ENCODE measurements around the gene GID8. TPM values are rescaled to one million over a fixed set of nuclear protein-coding genes. Genes with fewer than 3 reads are reported as not detected.

The GID8 gene
- total and polyA plus RNA-seq, 4 donors = 10.2 to 23.6 (median 14.6) TPM

DNA sequence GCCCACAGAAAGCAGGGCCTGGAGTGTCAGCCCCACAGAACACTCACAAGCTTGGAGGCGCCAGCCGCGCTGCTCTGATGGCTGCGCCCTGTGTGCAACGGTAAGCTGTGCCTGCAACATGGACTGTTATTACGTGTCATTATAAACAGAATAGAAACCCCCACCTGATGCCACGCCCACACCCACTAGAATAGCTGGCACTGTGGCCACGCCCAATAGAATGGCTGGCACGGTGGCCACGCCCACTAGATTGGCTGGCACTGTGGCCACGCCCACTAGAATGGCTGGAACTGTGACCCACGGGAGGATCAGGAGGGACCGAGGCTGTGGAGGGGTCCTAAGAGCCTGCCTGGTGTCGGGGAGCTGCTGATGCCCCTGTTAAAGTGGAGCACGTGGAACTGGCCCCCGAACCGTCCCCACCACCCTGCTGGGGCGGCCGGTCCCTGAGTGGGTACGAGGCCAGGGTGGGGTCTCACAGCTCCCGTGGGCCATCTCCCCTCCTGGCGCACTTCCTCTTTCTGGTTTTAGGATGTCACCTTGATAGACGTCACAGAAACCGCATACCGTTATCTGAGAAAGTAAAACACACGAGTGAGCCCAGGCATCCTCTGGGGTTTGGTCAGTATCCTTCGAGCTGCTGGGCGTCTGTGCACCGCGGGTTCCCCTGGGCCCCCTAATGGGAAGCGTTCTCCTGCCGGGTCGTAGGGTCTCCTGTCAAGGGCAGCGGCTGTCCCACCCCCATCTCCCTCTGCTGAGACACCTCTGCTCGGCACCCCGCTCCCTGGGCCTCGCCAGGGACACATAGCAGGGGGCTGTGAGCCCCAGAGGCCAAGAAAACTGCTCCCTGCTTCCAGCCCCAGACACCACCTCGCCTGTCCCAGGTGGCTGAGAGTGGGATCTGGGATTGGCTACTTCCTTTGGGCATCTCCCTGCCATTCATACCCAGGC lies 39.9 kb downstream of the GID8 start:
- no peak for TF ChIP-seq HNF4A (conservative IDR thresholded peaks at IDR 0.05)
- TF ChIP-seq, protein P1, sequence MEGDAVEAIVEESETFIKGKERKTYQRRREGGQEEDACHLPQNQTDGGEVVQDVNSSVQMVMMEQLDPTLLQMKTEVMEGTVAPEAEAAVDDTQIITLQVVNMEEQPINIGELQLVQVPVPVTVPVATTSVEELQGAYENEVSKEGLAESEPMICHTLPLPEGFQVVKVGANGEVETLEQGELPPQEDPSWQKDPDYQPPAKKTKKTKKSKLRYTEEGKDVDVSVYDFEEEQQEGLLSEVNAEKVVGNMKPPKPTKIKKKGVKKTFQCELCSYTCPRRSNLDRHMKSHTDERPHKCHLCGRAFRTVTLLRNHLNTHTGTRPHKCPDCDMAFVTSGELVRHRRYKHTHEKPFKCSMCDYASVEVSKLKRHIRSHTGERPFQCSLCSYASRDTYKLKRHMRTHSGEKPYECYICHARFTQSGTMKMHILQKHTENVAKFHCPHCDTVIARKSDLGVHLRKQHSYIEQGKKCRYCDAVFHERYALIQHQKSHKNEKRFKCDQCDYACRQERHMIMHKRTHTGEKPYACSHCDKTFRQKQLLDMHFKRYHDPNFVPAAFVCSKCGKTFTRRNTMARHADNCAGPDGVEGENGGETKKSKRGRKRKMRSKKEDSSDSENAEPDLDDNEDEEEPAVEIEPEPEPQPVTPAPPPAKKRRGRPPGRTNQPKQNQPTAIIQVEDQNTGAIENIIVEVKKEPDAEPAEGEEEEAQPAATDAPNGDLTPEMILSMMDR (IDR thresholded peaks at IDR 0.05; ENCODE audit: low read depth, low read length, missing input control) = no peak
- TF ChIP-seq, protein P2, sequence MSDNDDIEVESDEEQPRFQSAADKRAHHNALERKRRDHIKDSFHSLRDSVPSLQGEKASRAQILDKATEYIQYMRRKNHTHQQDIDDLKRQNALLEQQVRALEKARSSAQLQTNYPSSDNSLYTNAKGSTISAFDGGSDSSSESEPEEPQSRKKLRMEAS (IDR thresholded peaks at IDR 0.05) = no peak
- TF ChIP-seq JUND (IDR thresholded peaks at IDR 0.05) = no peak
- TF ChIP-seq FOXA1 (IDR thresholded peaks at IDR 0.05) = no peak
- TF ChIP-seq FOXA2 (IDR thresholded peaks at IDR 0.05) = no peak
- TF ChIP-seq EGR1 (IDR thresholded peaks at IDR 0.05; ENCODE audit: low read depth in 2 of 2) = no peak
- Histone ChIP-seq H3K4me3 (ENCODE audit: low read depth in 1 of 3, low read length in 3 of 3) (no peak overlapping the region), H3K27me3 (ENCODE audit: control insufficient read depth in 4 of 4, insufficient read depth in 4 of 4, low read length in 3 of 4) (peaks cover 0 to 12% (median 9%) of the 10 kb centered on the region in 4 donors)

GRCh38 chr20:62978561-62978943 lies 40.6 kb downstream of the GID8 start:
- DNase-seq (ENCODE audit: low spot score) = no peak
- TF ChIP-seq NR2F2 (IDR thresholded peaks at IDR 0.05) = no peak
- no peak for TF ChIP-seq HNF4G (IDR thresholded peaks at IDR 0.05)
- WGBS = 66% methylated on average over 13 of the region's 13 CpGs
- Histone ChIP-seq H3K36me3 (ENCODE audit: control insufficient read depth in 4 of 4, insufficient read depth in 3 of 4, low read depth in 1 of 4, low read length in 3 of 4) (no peaks in the 10 kb centered on the region), H3K27me3 (ENCODE audit: control insufficient read depth in 4 of 4, insufficient read depth in 4 of 4, low read length in 3 of 4) (peaks cover 0 to 11% (median 9%) of the 10 kb centered on the region in 4 donors), H3K4me3 (ENCODE audit: low read depth in 1 of 3, low read length in 3 of 3) (no peak overlapping the region), H3K4me1 (ENCODE audit: control insufficient read depth in 4 of 4, insufficient read depth in 4 of 4, low read length in 3 of 4) (no peaks in the 10 kb centered on the region), H3K27ac (ENCODE audit: low read depth in 1 of 2, low read length in 2 of 2) (no peak overlapping the region), H3K9ac (ENCODE audit: low read depth in 1 of 2, low read length in 2 of 2) (no peak overlapping the region), H3K9me3 (ENCODE audit: control insufficient read depth in 4 of 4, low read length in 3 of 4) (no peaks in the 10 kb centered on the region)

More for the DNA sequence above, 39.9 kb downstream of the GID8 start:
- DNase-seq (ENCODE audit: low spot score) = no peak
- no peak overlapping the region for H3K27ac ChIP-seq (ENCODE audit: low read depth in 1 of 2, low read length in 2 of 2)
- H3K36me3 ChIP-seq (ENCODE audit: control insufficient read depth in 4 of 4, insufficient read depth in 3 of 4, low read depth in 1 of 4, low read length in 3 of 4) = no peaks in the 10 kb centered on the region
- H3K4me1 ChIP-seq (ENCODE audit: control insufficient read depth in 4 of 4, insufficient read depth in 4 of 4, low read length in 3 of 4) = peaks cover 0 to 1% (median under 1%) of the 10 kb centered on the region in 4 donors
- H3K9ac ChIP-seq (ENCODE audit: low read depth in 1 of 2, low read length in 2 of 2) = no peak overlapping the region
- 62% methylated on average over 38 of the region's 38 CpGs for WGBS
- no peaks in the 10 kb centered on the region for H3K9me3 ChIP-seq (ENCODE audit: control insufficient read depth in 4 of 4, low read length in 3 of 4)

DNA sequence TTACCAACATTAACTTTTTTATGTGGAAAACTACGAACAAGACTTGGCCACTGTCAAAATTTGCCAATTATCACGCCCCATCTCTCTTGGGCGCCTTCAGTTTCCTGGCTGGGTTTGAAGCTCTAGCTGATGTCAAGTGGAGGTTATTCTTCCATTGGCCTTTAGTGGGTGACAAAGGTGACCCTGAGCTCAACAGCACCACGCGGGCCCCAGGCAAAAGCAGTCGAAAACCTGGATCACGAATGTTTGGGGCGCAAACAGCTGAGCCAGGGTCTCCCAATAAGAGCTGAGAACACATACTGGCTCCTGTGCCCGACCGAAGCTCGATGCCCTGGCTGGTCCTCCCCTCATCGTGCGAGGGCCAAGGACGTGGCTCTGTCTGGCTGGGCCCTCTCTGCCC lies 41.4 kb downstream of the GID8 start:
- Histone ChIP-seq H3K4me3 (ENCODE audit: low read depth in 1 of 3, low read length in 3 of 3) (no peak overlapping the region), H3K9ac (ENCODE audit: low read depth in 1 of 2, low read length in 2 of 2) (no peak overlapping the region), H3K27ac (ENCODE audit: low read depth in 1 of 2, low read length in 2 of 2) (no peak overlapping the region), H3K9me3 (ENCODE audit: control insufficient read depth in 4 of 4, low read length in 3 of 4) (no peaks in the 10 kb centered on the region), H3K36me3 (ENCODE audit: control insufficient read depth in 4 of 4, insufficient read depth in 3 of 4, low read depth in 1 of 4, low read length in 3 of 4) (no peaks in the 10 kb centered on the region), H3K27me3 (ENCODE audit: control insufficient read depth in 4 of 4, insufficient read depth in 4 of 4, low read length in 3 of 4) (peaks cover 0 to 8% (median 6%) of the 10 kb centered on the region in 4 donors), H3K4me1 (ENCODE audit: control insufficient read depth in 4 of 4, insufficient read depth in 4 of 4, low read length in 3 of 4) (no peaks in the 10 kb centered on the region)
- DNase-seq (ENCODE audit: low spot score) = no peak
- WGBS = 75% methylated on average over 14 of the region's 14 CpGs
- TF ChIP-seq JUND (IDR thresholded peaks at IDR 0.05) = no peak
- no peak for TF ChIP-seq HNF4G (IDR thresholded peaks at IDR 0.05)
- TF ChIP-seq, protein P3, sequence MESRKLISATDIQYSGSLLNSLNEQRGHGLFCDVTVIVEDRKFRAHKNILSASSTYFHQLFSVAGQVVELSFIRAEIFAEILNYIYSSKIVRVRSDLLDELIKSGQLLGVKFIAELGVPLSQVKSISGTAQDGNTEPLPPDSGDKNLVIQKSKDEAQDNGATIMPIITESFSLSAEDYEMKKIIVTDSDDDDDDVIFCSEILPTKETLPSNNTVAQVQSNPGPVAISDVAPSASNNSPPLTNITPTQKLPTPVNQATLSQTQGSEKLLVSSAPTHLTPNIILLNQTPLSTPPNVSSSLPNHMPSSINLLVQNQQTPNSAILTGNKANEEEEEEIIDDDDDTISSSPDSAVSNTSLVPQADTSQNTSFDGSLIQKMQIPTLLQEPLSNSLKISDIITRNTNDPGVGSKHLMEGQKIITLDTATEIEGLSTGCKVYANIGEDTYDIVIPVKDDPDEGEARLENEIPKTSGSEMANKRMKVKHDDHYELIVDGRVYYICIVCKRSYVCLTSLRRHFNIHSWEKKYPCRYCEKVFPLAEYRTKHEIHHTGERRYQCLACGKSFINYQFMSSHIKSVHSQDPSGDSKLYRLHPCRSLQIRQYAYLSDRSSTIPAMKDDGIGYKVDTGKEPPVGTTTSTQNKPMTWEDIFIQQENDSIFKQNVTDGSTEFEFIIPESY (IDR thresholded peaks at IDR 0.05) = no peak
- no peak for TF ChIP-seq FOXA2 (IDR thresholded peaks at IDR 0.05)
- TF ChIP-seq, protein P2 (IDR thresholded peaks at IDR 0.05) = no peak
- TF ChIP-seq RXRA (IDR thresholded peaks at IDR 0.05) = no peak
- TF ChIP-seq ATF3 (IDR thresholded peaks at IDR 0.05) = no peak
- TF ChIP-seq, protein P1 (IDR thresholded peaks at IDR 0.05; ENCODE audit: low read depth, low read length, missing input control) = no peak

Data from liver (tissue), 9 donors.